Prostate gland (tissue), 2 donors: ENCODE results near the gene ALKBH3.

Experiments used
- POLR2AphosphoS5 ChIP-seq: sonication (generic); formaldehyde crosslinking; IDR thresholded peaks from one replicate; pipeline ENCODE4 v1.6.1; 2017; ENCODE audit warnings: antibody characterized with exemption
- TF ChIP-seq, protein P1 (sequence below), 4 experiments: fragments of 200-600 bp in 2 of 4; fragments of 450-650 bp in 2 of 4; sonication (generic) in 2 of 4; IDR thresholded peaks; 1 replicate in 3 of 4; 2 replicates in 1 of 4; pipeline ENCODE4 v1.5.1; 2016 to 2019; ENCODE audit warnings: antibody characterized with exemption in 4 of 4, mild to moderate bottlenecking in 2 of 4, moderate library complexity in 2 of 4

DNA sequence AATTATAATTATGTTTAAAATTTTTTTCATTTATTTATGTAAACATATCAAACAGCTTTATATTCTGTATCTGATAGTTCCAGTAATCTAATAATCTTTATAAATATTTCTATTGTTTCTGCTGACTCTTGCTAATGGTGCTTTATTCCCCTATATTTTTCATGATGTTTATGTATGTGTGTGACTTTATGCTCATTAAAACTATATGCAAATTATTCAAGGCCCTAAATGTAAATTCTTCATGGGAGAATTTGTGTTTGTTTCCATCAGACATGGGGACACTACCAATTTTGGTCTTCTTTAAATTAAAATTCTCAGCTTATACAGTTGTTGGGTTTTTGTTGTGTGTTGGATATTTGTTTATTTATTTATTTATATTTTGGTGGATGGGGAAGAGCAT is 13.7 kb upstream of the ALKBH3 start:
- TF ChIP-seq, protein P1, sequence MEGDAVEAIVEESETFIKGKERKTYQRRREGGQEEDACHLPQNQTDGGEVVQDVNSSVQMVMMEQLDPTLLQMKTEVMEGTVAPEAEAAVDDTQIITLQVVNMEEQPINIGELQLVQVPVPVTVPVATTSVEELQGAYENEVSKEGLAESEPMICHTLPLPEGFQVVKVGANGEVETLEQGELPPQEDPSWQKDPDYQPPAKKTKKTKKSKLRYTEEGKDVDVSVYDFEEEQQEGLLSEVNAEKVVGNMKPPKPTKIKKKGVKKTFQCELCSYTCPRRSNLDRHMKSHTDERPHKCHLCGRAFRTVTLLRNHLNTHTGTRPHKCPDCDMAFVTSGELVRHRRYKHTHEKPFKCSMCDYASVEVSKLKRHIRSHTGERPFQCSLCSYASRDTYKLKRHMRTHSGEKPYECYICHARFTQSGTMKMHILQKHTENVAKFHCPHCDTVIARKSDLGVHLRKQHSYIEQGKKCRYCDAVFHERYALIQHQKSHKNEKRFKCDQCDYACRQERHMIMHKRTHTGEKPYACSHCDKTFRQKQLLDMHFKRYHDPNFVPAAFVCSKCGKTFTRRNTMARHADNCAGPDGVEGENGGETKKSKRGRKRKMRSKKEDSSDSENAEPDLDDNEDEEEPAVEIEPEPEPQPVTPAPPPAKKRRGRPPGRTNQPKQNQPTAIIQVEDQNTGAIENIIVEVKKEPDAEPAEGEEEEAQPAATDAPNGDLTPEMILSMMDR (IDR thresholded peaks at IDR 0.05): no peak
- TF ChIP-seq POLR2AphosphoS5: no peak
